Uterus (tissue), 4 donors: ENCODE measurements around the gene CFAP61. TPM values are rescaled to one million over a fixed set of nuclear protein-coding genes. Genes with fewer than 3 reads are reported as not detected.

Experiments used
- DNase-seq, 2 donors: peaks; one replicate each; pipeline ENCODE4 v3.0.0-alpha.2; 2019 to 2020
- H3K27ac ChIP-seq, 2 donors: fragments of 200-600 bp; sonication (generic); 1 replicate in 1 of 2; 2 replicates in 1 of 2; pipeline ENCODE4 v1.5.1; 2016 to 2018
- H3K27me3 ChIP-seq, 2 donors: fragments of 200-600 bp; sonication (generic); one replicate each; pipeline ENCODE4 v1.5.1; 2018 to 2019; ENCODE audit warnings: control low read depth in 1 of 2
- H3K36me3 ChIP-seq, 2 donors: fragments of 200-600 bp; sonication (generic); one replicate each; pipeline ENCODE4 v1.5.1; 2019; ENCODE audit warnings: control low read depth in 1 of 2
- H3K4me1 ChIP-seq, 2 donors: fragments of 200-600 bp; sonication (generic); one replicate each; pipeline ENCODE4 v1.5.1; 2018 to 2019; ENCODE audit warnings: control low read depth in 1 of 2
- H3K4me3 ChIP-seq, 2 donors: fragments of 200-600 bp; sonication (generic); 1 replicate in 1 of 2; 2 replicates in 1 of 2; pipeline ENCODE4 v1.5.1; 2018 to 2019; ENCODE audit warnings: mild to moderate bottlenecking in 1 of 2
- H3K9me3 ChIP-seq, 2 donors: fragments of 200-600 bp; sonication (generic); one replicate each; pipeline ENCODE4 v1.5.1; 2019; ENCODE audit warnings: control low read depth in 1 of 2
- CTCF ChIP-seq, 4 experiments: fragments of 200-600 bp in 2 of 4; fragments of 450-650 bp in 2 of 4; sonication (generic) in 2 of 4; IDR thresholded peaks; one replicate each; pipeline ENCODE4 v1.5.1; 2016 to 2019; ENCODE audit warnings: antibody characterized with exemption in 4 of 4, mild to moderate bottlenecking in 2 of 4, moderate library complexity in 1 of 4
- POLR2A ChIP-seq, 2 donors: fragments of 450-650 bp; IDR thresholded peaks; one replicate each; pipeline ENCODE4 v1.6.1; 2016; ENCODE audit warnings: antibody characterized with exemption in 2 of 2, mild to moderate bottlenecking in 1 of 2, moderate library complexity in 1 of 2
- intact Hi-C: fragments of 100-400 bp; cut with DNase I; formaldehyde crosslinking; loops from one replicate; pipeline ENCODE4 v1.15.1; 2023; ENCODE audit warnings: low total_unique reads
- total RNA-seq, 4 donors: library from RNA; depleted of rRNA in 3 of 4; stranded (reverse); fragments of >200 nt in 3 of 4; gene quantifications; one replicate each; pipeline versions ENCODE4 v1.1.0 to v1.2.4, GENCODE V29; 2014 to 2023
- donor health status: DM: yes; HTN: yes; CAD: no.

CFAP61 gene
- total RNA-seq, 4 donors from 2014 or later: 3.0 to 8.2 (median 7.5) TPM; not detected in 1

- Histone ChIP-seq H3K4me1 (no peaks in the 10 kb centered on the region), H3K9me3 (no peaks in the 10 kb centered on the region), H3K27me3 (no peaks in the 10 kb centered on the region), H3K4me3 (no peak overlapping the region), H3K36me3 (no peaks in the 10 kb centered on the region), H3K27ac (no peak overlapping the region)
- TF ChIP-seq CTCF (IDR thresholded peaks at IDR 0.05) (no peak), POLR2A (IDR thresholded peaks at IDR 0.05) (no peak)
- no peak for DNase-seq
- intact Hi-C loops: no loop called here
Measured at GRCh38 chr20:20286061-20286460, 233.7 kb downstream of the CFAP61 start.

GRCh38 chr20:20289331-20289730 is 237.0 kb downstream of the CFAP61 start:
- Histone ChIP-seq H3K4me1 (no peaks in the 10 kb centered on the region), H3K27me3 (no peaks in the 10 kb centered on the region), H3K4me3 (no peak overlapping the region), H3K36me3 (no peaks in the 10 kb centered on the region), H3K9me3 (no peaks in the 10 kb centered on the region), H3K27ac (no peak overlapping the region)
- intact Hi-C loops: no loop called here
- DNase-seq: no peak
- no peak for TF ChIP-seq POLR2A (IDR thresholded peaks at IDR 0.05)
- no peak for TF ChIP-seq CTCF (IDR thresholded peaks at IDR 0.05)

DNA sequence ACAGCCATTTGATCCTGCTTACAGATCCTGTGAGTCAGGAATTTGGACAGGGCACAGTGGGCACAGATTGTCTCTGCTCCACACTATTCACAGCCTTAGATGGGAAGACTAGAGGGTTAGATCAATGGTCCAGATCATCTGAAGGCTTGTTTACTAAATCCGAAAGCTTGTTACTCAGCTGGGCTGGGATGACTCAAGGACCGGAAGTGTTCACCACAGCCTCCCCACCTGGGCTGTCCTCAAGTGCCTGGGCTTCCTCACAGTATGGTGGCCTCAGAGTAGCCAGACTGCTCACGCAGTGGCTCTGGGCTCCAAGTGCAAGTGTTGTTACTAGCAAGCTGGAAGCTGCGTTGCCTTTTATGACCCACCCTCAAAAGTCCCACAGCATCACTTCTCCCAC is 240.1 kb downstream of the CFAP61 start:
- TF ChIP-seq CTCF (IDR thresholded peaks at IDR 0.05) (no peak), POLR2A (IDR thresholded peaks at IDR 0.05) (no peak)
- intact Hi-C loops: no loop called here
- DNase-seq: no peak

GRCh38 chr20:20293141-20293540 is 240.8 kb downstream of the CFAP61 start:
- H3K27ac ChIP-seq: no peak overlapping the region
- TF ChIP-seq CTCF (IDR thresholded peaks at IDR 0.05) (no peak), POLR2A (IDR thresholded peaks at IDR 0.05) (no peak)
- H3K4me3 ChIP-seq: no peak overlapping the region
- intact Hi-C loops: no loop called here
- H3K9me3 ChIP-seq: no peaks in the 10 kb centered on the region
- H3K36me3 ChIP-seq: no peaks in the 10 kb centered on the region
- no peak for DNase-seq
- H3K4me1 ChIP-seq: no peaks in the 10 kb centered on the region
- no peaks in the 10 kb centered on the region for H3K27me3 ChIP-seq

More for the DNA sequence above, 240.1 kb downstream of the CFAP61 start:
- Histone ChIP-seq H3K9me3 (no peaks in the 10 kb centered on the region), H3K4me3 (no peak overlapping the region), H3K4me1 (no peaks in the 10 kb centered on the region), H3K27me3 (no peaks in the 10 kb centered on the region), H3K27ac (no peak overlapping the region), H3K36me3 (no peaks in the 10 kb centered on the region)

DNA sequence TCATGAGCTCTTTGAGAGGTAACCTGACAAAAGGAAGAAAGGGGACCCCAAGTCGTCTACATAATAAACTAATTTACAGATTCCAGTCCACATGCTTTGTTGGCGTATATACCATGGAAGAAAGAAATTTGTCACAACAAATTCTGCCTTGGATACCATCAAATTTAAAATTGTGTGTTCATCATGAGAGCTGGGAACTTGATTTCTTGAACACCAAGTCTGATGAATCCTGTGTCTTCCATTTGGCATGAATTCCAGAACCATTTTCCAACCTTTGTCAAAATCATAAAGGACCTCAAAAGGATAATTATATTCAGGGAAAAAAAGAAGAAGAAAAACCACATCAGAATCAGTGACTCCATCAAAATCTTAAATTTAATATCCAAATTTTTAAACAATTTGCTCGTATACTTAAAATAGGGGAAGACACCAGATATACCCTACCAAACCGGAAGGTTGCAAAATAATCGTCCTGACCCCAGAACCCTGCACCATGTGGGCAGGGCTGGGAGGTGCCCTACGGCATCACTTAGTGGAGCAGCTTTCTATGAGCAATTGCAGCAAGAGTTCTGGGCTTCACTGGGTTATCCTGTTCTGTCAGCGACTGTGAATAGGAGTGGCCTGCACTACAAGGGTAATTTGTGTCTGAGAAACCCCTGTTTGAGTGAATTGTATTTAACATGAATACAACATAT is 241.5 kb downstream of the CFAP61 start:
- no peaks in the 10 kb centered on the region for H3K9me3 ChIP-seq
- TF ChIP-seq POLR2A (IDR thresholded peaks at IDR 0.05): no peak
- no peak for TF ChIP-seq CTCF (IDR thresholded peaks at IDR 0.05)
- no peak overlapping the region for H3K27ac ChIP-seq
- no peaks in the 10 kb centered on the region for H3K36me3 ChIP-seq
- H3K4me3 ChIP-seq: no peak overlapping the region
- intact Hi-C loops: no loop called here
- no peak for DNase-seq
- H3K4me1 ChIP-seq: no peaks in the 10 kb centered on the region
- no peaks in the 10 kb centered on the region for H3K27me3 ChIP-seq
